WI38 (cell line): Measurements from ENCODE around the gene CORO1C.

Experiments used
- H3K4me3 ChIP-seq: 2 replicates; pipeline ENCODE4 v1.5.1; 2011; ENCODE audit warnings: low read depth, mild to moderate bottlenecking, control low read depth, low read length
- TF ChIP-seq, protein P1 (sequence below): IDR thresholded peaks from 2 replicates; pipeline ENCODE4 v1.5.1; 2012; ENCODE audit warnings: low read depth, mild to moderate bottlenecking, control low read depth, low read length

Gene CORO1C

DNA sequence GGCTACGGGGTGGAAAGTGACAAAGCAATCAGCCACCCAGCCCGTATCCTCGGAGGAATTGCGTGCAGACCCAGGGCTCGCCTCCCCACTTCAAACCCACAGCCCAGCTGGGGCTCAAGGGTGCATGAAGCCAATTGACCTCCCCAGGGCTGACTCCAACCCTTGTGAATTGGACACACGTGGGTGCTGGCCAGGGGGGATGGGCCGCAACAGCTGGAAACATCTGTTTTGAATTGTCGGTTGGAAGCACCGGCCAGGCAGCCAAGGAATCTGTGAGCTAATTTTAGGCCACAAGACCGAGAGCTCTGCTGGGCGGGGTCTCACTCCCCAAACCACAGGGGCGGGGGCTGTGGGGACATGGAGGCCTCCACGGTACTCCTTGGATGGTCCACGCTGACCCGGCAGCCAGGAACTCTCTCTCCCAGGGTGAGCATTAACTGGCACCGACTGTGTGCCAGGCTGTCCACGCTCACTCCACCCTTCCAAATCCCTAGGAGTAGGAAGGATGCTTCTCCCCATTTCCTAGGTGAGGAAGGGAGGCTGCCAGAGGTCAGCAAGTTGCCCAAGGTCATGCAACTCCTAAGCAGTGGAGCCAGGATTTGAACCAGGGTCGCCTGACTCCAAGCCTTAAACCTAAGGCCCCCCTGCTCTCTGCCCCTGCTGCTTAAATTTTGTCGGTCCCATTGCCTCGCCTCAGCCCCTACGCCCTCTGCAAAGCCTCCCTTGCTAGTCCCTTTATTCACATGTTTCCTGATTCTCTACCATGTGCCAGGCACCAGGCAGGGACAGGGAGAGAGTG, 121.6 kb downstream of the CORO1C start:
- TF ChIP-seq, protein P1, sequence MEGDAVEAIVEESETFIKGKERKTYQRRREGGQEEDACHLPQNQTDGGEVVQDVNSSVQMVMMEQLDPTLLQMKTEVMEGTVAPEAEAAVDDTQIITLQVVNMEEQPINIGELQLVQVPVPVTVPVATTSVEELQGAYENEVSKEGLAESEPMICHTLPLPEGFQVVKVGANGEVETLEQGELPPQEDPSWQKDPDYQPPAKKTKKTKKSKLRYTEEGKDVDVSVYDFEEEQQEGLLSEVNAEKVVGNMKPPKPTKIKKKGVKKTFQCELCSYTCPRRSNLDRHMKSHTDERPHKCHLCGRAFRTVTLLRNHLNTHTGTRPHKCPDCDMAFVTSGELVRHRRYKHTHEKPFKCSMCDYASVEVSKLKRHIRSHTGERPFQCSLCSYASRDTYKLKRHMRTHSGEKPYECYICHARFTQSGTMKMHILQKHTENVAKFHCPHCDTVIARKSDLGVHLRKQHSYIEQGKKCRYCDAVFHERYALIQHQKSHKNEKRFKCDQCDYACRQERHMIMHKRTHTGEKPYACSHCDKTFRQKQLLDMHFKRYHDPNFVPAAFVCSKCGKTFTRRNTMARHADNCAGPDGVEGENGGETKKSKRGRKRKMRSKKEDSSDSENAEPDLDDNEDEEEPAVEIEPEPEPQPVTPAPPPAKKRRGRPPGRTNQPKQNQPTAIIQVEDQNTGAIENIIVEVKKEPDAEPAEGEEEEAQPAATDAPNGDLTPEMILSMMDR = no peak
- no peak overlapping the region for H3K4me3 ChIP-seq

DNA sequence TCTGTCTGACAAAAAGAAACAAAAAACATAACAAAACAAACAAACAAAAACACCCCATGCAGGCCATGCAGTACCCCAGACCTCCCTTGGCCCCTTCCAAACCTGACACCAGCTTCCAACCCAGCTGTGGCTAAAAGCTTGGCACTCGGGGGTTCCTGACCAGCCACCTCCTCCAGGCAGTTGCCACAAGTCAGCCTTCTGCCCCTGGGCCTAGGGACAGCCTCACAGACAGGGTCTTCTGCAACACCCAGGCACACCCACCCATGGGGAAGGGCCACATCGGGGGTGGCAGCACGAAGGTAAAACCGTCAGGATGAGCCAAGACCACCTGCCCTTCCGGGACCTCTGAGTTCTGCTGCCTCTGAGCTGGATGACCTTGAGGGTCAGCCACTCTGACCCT, 122.7 kb downstream of the CORO1C start:
- no peak overlapping the region for H3K4me3 ChIP-seq
- TF ChIP-seq, protein P1 = no peak

DNA sequence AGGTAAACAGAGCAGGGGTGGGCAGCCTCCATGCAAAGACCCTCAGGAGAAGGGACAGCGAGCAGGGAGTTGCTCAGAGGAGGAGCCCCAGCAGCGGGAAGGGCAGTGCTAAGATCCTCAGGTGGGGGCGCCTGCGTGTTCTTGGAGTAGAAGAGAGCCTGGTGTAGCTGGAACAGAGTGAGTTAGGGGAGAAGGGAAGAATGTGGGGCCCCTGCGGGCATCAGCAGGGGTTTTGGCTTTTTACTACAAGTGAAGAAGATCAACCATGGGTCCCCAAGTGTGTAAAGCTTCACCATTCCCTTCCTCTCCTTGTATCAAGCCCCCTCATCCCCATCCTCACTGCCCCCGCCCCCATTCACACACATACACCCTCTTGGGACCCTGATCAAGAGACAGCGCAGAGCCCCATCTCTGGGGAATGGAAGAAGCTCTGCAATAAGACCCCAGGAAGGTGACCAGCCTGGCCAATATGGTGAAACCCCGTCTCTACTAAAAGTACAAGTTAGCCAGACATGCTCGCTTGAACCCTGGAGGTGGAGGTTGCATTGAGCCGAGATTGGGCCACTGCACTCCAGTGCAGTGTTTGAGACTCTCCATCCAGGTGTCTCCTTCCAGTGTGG, 123.2 kb downstream of the CORO1C start:
- TF ChIP-seq, protein P1 = no peak

DNA sequence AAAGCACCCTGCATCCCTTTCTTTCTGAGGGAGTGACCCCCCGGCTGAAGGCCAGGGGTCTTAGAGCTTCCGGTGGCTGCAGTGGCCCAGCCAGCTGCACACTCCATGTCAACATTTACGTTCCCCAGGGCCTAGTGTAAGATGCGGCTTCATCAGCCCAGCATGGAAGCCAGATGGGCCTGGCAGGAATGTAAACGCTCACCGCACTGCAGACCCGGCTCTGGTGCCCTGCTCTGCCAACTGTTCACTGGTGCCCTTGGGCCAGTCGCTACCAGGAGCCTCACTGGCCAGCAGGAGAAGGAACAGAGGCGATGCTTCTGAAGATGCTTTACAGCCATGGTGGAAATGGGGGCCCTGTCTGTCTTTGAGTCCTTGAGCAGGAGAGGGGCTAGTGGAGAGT, 124.8 kb downstream of the CORO1C start:
- H3K4me3 ChIP-seq = no peak overlapping the region
- TF ChIP-seq, protein P1 = no peak

More for the DNA sequence above, 123.2 kb downstream of the CORO1C start:
- no peak overlapping the region for H3K4me3 ChIP-seq

DNA sequence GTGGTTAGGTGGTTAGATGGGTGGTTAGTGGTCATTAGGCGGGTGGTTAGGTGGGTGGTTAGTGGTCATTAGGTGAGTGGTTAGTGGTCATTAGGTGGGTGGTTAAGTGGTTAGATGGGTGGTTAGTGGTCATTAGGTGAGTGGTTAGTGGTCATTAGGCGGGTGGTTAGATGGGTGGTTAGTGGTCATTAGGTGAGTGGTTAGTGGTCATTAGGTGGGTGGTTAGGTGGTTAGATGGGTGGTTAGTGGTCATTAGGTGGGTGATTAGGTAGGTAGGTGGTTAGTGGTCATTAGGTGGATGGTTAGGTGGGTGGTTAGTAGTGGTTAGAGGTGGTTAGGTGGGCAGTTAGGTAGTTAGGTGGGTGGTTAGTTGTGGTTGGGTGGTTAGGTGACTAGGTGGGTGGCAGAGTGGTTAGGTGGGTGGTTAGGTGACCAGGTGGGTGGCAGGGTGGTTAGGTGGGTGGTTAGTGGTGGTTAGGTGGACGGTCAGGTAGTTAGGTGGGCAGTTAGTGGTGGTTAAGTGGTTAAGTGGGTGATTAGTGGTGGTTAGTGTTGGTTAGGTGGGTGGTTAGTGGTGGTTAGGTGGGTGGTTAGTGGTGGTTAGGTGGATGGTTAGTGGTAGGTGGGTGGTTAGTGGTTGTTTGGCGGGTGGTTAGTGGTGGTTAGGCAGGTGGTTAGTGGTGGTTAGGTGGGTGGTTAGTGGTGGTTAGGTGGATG, 125.5 kb downstream of the CORO1C start:
- TF ChIP-seq, protein P1 = no peak

DNA sequence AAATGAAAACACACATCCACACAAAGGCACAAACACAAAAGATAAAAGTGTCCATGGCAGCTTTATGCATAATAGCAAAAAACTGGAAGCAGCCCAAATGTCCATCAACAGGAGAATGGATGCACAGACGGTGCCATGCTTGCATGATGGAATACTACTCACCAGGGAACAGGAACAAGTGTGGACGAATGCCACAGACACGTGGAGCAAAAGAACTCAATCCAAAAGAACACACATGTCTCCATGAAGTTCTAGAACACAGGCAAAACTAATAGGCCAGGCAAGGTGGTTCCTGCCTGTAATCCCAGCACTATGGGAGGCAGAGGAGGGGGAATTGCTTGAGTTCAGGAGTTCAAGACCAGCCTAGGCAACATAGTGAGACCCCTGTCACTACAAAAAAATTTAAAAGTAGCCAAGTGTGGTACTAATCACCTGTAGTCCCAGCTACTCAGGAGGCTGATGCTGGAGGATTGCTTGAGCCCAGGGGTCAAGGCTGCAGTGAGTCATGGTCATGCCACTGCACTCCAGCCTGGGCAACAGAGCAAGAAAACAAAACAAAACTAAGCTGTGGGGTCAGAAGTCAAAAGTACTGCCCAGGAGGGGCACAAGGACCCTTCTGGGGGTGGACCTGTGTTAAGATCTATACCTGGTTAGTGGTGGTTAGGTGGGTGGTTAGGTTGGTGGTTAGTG, 126.2 kb downstream of the CORO1C start:
- no peak overlapping the region for H3K4me3 ChIP-seq
- TF ChIP-seq, protein P1 = no peak

More for the DNA sequence above, 125.5 kb downstream of the CORO1C start:
- no peak overlapping the region for H3K4me3 ChIP-seq
